Measurements from ENCODE around the gene POLH.
A peak's percentile ranks its signal among the peaks of the same experiment; 100 is the strongest.
"Not testable (repeated sequence)": the region's sequence is repeated elsewhere in the genome, so short reads cannot be mapped to it uniquely, and the experiment has no call there.

Gene POLH

GRCh38 chr6:43575772-43576551, at the start of gene POLH, which contains the start of gene XPO5:
Gene POLH, plus strand, starts transcription at chr6:43576185. Its CDS starts 6,135 bp downstream, at chr6:43582320.
Gene XPO5, minus strand, starts transcription at chr6:43576038. Its CDS starts 174 bp downstream, at chr6:43575864.
- DNase-seq: peak; percentile 85

GRCh38 chr6:43532201-43532600, 43.8 kb upstream of the POLH start:
- DNase-seq: no peak

GRCh38 chr6:43538986-43539385, 37.0 kb upstream of the POLH start:
- DNase-seq: not testable (repeated sequence)

GRCh38 chr6:43539409-43539808, 36.6 kb upstream of the POLH start:
- DNase-seq: not testable (repeated sequence)

- no peak for DNase-seq
Measured at GRCh38 chr6:43540507-43540906, 35.5 kb upstream of the POLH start.

GRCh38 chr6:43541774-43542471, 34.1 kb upstream of the POLH start:
- DNase-seq: no peak

GRCh38 chr6:43544461-43544860, 31.5 kb upstream of the POLH start:
- no peak for DNase-seq

GRCh38 chr6:43547222-43547621, 28.8 kb upstream of the POLH start:
- no peak for DNase-seq

GRCh38 chr6:43557620-43558019, 18.4 kb upstream of the POLH start:
- DNase-seq: not testable (repeated sequence)

- no peak for DNase-seq
Measured at GRCh38 chr6:43559328-43559727, 16.7 kb upstream of the POLH start.

- DNase-seq: no peak
Measured at GRCh38 chr6:43570876-43571441, 5.0 kb upstream of the POLH start.

- no peak for DNase-seq
Measured at GRCh38 chr6:43572015-43572414, 4.0 kb upstream of the POLH start.

GRCh38 chr6:43575105-43575771, 747 bp upstream of the POLH start:
- no peak for DNase-seq

GRCh38 chr6:43578748-43579147, 2.8 kb downstream of the POLH start:
- no peak for DNase-seq

GRCh38 chr6:43579171-43579570, 3.2 kb downstream of the POLH start:
- DNase-seq: no peak

- DNase-seq: no peak
Measured at GRCh38 chr6:43582911-43583310, 6.9 kb downstream of the POLH start.

- no peak for DNase-seq
Measured at GRCh38 chr6:43584892-43585570, 9.0 kb downstream of the POLH start.

- DNase-seq: no peak
Measured at GRCh38 chr6:43588194-43588593, 12.2 kb downstream of the POLH start.

GRCh38 chr6:43589564-43589963, 13.6 kb downstream of the POLH start:
- not testable (repeated sequence) for DNase-seq

GRCh38 chr6:43593938-43594337, 18.0 kb downstream of the POLH start:
- no peak for DNase-seq

GRCh38 chr6:43600595-43600994, 24.6 kb downstream of the POLH start:
- DNase-seq: no peak

GRCh38 chr6:43604174-43604573, 28.2 kb downstream of the POLH start:
- no peak for DNase-seq

- no peak for DNase-seq
Measured at GRCh38 chr6:43606019-43606418, 30.0 kb downstream of the POLH start.

Data from activated CD4-positive, alpha-beta T cell treated with anti-CD3 and anti-CD28 coated beads for 1 hour (primary cell).